Inferior parietal cortex (tissue), 1 donor: ENCODE measurements around the gene EGR1.
"Not testable (repeated sequence)": the region's sequence is repeated elsewhere in the genome, so short reads cannot be mapped to it uniquely, and the experiment has no call there.

Experiments used
- DNase-seq: peaks from one replicate; pipeline ENCODE4 v3.0.0-alpha.2; 2016; ENCODE audit errors: extremely low spot score

EGR1 gene

GRCh38 chr5:138507485-138507884 lies 42.2 kb downstream of the EGR1 start:
- not testable (repeated sequence) for DNase-seq

GRCh38 chr5:138508958-138509357 lies 43.7 kb downstream of the EGR1 start:
- DNase-seq, result no peak

- DNase-seq, result no peak
Measured at GRCh38 chr5:138514021-138514420, 48.7 kb downstream of the EGR1 start.

DNA sequence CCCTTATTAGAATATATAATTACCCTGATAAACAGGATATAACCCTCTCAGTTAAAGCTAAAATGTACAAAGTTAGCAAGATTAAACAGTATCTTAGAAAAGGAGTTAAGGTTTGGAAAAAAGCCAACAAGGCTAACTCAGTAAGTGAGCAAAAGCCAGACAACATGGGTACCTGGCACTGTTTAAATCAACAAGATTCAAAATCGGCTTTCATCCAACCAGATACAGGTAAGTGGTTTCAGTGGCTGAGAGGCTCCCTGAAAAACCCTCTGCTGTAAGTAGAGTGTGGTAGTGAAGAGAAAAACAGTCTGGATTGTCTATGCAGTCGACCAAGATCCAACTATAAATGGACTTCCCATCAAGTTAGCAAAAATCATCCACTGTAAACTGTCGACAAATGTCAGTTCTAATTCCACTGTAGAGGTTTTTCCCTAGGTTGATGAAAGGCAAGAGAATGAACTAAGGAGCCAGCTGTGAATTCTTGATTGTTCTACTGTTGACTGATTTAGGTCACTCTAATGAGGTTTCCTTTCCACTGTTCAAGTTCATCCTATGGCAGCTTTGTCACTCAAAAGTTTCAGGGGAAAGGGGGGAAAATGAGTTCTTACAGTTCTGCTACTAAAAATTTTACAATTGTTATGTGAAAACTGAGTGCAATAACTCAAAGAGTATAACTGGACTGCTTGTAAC lies 50.4 kb downstream of the EGR1 start:
- no peak for DNase-seq

DNA sequence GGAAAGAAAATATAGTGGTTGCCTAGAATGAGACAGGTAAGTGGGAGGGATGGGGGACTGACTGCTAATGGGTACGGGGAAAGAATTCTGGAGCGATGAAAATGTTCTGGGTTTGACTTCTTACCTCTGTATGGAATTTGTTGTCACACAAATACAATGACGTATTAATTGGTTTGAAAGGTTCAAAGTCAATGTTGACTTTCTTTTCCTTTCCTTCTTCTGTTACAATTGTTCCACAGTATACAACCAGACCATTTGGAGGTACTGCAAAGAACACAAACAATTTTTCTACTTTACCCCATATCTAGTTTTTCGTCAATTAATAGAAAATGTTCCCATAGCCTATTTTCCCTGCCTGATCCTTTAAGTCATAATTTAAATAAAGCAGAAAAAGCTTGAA lies 52.2 kb downstream of the EGR1 start:
- no peak for DNase-seq
